NAMALWA (cell line): ENCODE measurements around the gene CDCP1.

Experiments used
- DNase-seq: peaks from one replicate; pipeline ENCODE4 v3.0.0-alpha.2; 2015; ENCODE audit warnings: low spot score

Gene CDCP1

GRCh38 chr3:45137656-45138181 is 8.5 kb downstream of the CDCP1 start:
- no peak for DNase-seq

- DNase-seq = no peak
These were observed 10.2 kb downstream of the CDCP1 start for GRCh38 chr3:45135959-45136358.

- no peak for DNase-seq
These were observed 11.2 kb downstream of the CDCP1 start for GRCh38 chr3:45134758-45135521.

GRCh38 chr3:45132568-45133211 is 13.5 kb downstream of the CDCP1 start:
- no peak for DNase-seq

GRCh38 chr3:45131201-45131600 is 15.0 kb downstream of the CDCP1 start:
- no peak for DNase-seq

- no peak for DNase-seq
These were observed 15.7 kb downstream of the CDCP1 start for GRCh38 chr3:45130476-45130875.

- no peak for DNase-seq
These were observed 17.2 kb downstream of the CDCP1 start for GRCh38 chr3:45128950-45129349.

- DNase-seq = no peak
These were observed 18.9 kb downstream of the CDCP1 start for GRCh38 chr3:45127130-45127822.

- no peak for DNase-seq
These were observed 19.4 kb downstream of the CDCP1 start for GRCh38 chr3:45126730-45127129.

GRCh38 chr3:45125550-45126026 is 20.6 kb downstream of the CDCP1 start:
- DNase-seq = no peak

GRCh38 chr3:45124956-45125355 is 21.2 kb downstream of the CDCP1 start:
- no peak for DNase-seq

- no peak for DNase-seq
These were observed 21.8 kb downstream of the CDCP1 start for GRCh38 chr3:45124352-45124751.

GRCh38 chr3:45123581-45124269 is 22.5 kb downstream of the CDCP1 start:
- DNase-seq = no peak

- no peak for DNase-seq
These were observed 23.1 kb downstream of the CDCP1 start for GRCh38 chr3:45123030-45123429.

- no peak for DNase-seq
These were observed 25.6 kb downstream of the CDCP1 start for GRCh38 chr3:45120359-45121158.

- DNase-seq = no peak
These were observed 26.3 kb downstream of the CDCP1 start for GRCh38 chr3:45119824-45120358.

GRCh38 chr3:45119376-45119775 is 26.8 kb downstream of the CDCP1 start:
- DNase-seq = no peak

GRCh38 chr3:45118615-45119071 is 27.5 kb downstream of the CDCP1 start:
- no peak for DNase-seq

- DNase-seq = no peak
These were observed 29.8 kb downstream of the CDCP1 start for GRCh38 chr3:45116350-45116749.

- DNase-seq = no peak
These were observed 32.5 kb downstream of the CDCP1 start for GRCh38 chr3:45113625-45114050.

GRCh38 chr3:45112939-45113338 is 33.2 kb downstream of the CDCP1 start:
- DNase-seq = no peak
